Hematopoietic multipotent progenitor cell (in vitro differentiated cells): Measurements from ENCODE around the gene TRPM8. TPM values are rescaled to one million over a fixed set of nuclear protein-coding genes. Genes with fewer than 3 reads are reported as not detected.
"Not testable (repeated sequence)": the region's sequence is repeated elsewhere in the genome, so short reads cannot be mapped to it uniquely, and the experiment has no call there.

ENCODE experiments used
- DNase-seq, 3 donors: peaks; one replicate each; pipeline ENCODE4 v3.0.0-alpha.2; 2011 to 2015; ENCODE audit warnings: low read depth in 2 of 3, low spot score in 2 of 3
- total RNA-seq: library from RNA; depleted of rRNA; stranded (reverse); fragments of >200 nt; gene quantifications from one replicate; pipeline ENCODE4 v1.2.3, GENCODE V29; 2012

Gene TRPM8
- not detected for total RNA-seq

- DNase-seq, result no peak
Observed at GRCh38 chr2:233917116-233917515, at the start of gene TRPM8. TRPM8 (plus strand) TSS chr2:233917373; CDS start chr2:233926538, 9,165 bp downstream.

- DNase-seq, result peak; percentile 49 to 68 (median 53)
Observed at GRCh38 chr2:233867993-233868532, 49.1 kb upstream of the TRPM8 start, which contains the start of gene MSL3B. MSL3B (minus strand) TSS chr2:233868386.

GRCh38 chr2:233871432-233871831, 45.7 kb upstream of the TRPM8 start:
- DNase-seq, result no peak

GRCh38 chr2:233872125-233872524, 45.0 kb upstream of the TRPM8 start:
- DNase-seq, result peak in 2 of 3 donors; percentile 52 to 82

GRCh38 chr2:233882353-233882752, 34.8 kb upstream of the TRPM8 start:
- no peak for DNase-seq

- no peak for DNase-seq
Observed at GRCh38 chr2:233892793-233893192, 24.4 kb upstream of the TRPM8 start.

- DNase-seq, result not testable (repeated sequence)
Observed at GRCh38 chr2:233896253-233896652, 20.9 kb upstream of the TRPM8 start.

GRCh38 chr2:233901367-233901766, 15.8 kb upstream of the TRPM8 start:
- DNase-seq, result no peak

GRCh38 chr2:233901884-233902283, 15.3 kb upstream of the TRPM8 start:
- no peak for DNase-seq

- DNase-seq, result no peak
Observed at GRCh38 chr2:233905945-233906344, 11.2 kb upstream of the TRPM8 start.

- DNase-seq, result no peak
Observed at GRCh38 chr2:233907627-233908026, 9.5 kb upstream of the TRPM8 start.

GRCh38 chr2:233912691-233913423, 4.3 kb upstream of the TRPM8 start:
- DNase-seq, result peak in 2 of 3 donors; percentile 21 to 52

GRCh38 chr2:233915128-233915527, 2.0 kb upstream of the TRPM8 start:
- peak in 1 of 3 donors; percentile 21 for DNase-seq

GRCh38 chr2:233919319-233919718, 2.1 kb downstream of the TRPM8 start:
- no peak for DNase-seq

- DNase-seq, result no peak
Observed at GRCh38 chr2:233919938-233920337, 2.8 kb downstream of the TRPM8 start.

- no peak for DNase-seq
Observed at GRCh38 chr2:233922471-233922870, 5.3 kb downstream of the TRPM8 start.

GRCh38 chr2:233925402-233925801, 8.2 kb downstream of the TRPM8 start:
- DNase-seq, result no peak

- no peak for DNase-seq
Observed at GRCh38 chr2:233926806-233927205, 9.6 kb downstream of the TRPM8 start.

- peak in 1 of 3 donors; percentile 24 for DNase-seq
Observed at GRCh38 chr2:233928594-233929351, 11.6 kb downstream of the TRPM8 start.

GRCh38 chr2:233929352-233930022, 12.3 kb downstream of the TRPM8 start:
- DNase-seq, result no peak

- DNase-seq, result no peak
Observed at GRCh38 chr2:233934524-233934923, 17.4 kb downstream of the TRPM8 start.
